Stimulated activated CD4-positive, alpha-beta T cell treated with anti-CD3 and anti-CD28 coated beads, Interleukin-4, amount 100 ng/mL, for 4 hours (primary cell): Measurements from ENCODE around the gene LOXL3.

Experiments
- DNase-seq, 2 experiments: peaks; one replicate each; pipeline ENCODE4 v3.0.0-alpha.2; 2020

LOXL3 gene

DNA sequence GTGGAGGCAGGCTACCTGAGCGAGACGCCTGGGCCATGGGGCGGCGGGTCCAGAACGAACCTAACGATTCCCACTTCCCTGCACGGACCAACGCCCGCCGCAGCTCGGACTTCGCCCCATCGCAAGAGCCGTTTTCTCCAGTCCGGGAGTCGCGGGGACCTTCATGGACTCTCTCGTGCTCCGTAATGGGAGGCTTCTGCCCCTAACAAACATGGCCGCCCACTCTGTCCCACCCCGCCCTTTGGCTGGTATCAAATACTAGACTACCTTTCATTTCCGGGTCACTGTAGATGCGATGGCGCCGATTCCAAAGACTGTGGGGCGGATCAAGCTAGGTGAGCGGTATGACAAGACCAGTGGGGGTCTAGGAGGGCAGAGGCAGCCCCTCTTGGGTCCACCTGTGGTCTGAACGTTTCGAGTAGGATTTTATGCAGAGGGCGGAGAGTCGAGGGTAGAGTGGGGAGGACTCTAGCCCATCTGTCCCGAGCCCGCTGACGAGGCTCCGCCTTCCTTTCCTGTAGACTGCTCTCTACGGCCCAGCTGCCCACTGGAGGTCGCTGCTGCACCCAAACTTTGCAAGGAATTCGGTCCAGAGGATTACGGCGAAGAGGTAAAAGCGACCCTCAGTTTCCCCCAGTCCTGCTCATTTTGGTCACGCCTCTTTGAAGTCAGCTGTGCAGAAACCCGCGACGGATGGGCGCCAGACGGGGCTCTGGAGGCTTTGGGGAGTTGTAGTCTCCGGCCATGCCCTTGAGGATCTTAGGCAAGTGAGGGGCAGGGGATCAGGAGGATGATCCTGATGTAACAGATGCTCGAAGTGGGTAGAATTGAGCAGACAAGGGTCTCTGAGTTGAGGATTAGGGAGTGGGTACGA is 70.7 kb downstream of the LOXL3 start, which contains the start of the genes CCDC142 and TTC31:
CCDC142 (minus strand) TSS at position 198 of the 874 bp plus-strand sequence; CDS start at position 37, 161 bp downstream.
TTC31 (plus strand) TSS at position 281 of the 874 bp plus-strand sequence; CDS start at position 296, 15 bp downstream.
- DNase-seq = peak; percentile 87 to 94
